Mesenchymal stem cell (in vitro differentiated cells and primary cell): ENCODE results near the gene LMF1.

ENCODE experiments used
- DNase-seq: peaks from one replicate; pipeline ENCODE4 v3.0.0-alpha.2; 2013
- H2AFZ ChIP-seq: one replicate; pipeline ENCODE4 v1.6.1; 2013; ENCODE audit warnings: low read depth, mild to moderate bottlenecking, control low read depth, inconsistent platforms, low read length, moderate library complexity
- H2AK5ac ChIP-seq: 2 replicates; pipeline ENCODE4 v1.6.1; 2013; ENCODE audit warnings: low read length, moderate library complexity, mild to moderate bottlenecking, inconsistent platforms; ENCODE audit not compliant: severe bottlenecking
- H2BK120ac ChIP-seq: one replicate; pipeline ENCODE4 v1.6.1; 2013; ENCODE audit warnings: low read depth, mild to moderate bottlenecking, inconsistent platforms, low read length, moderate library complexity
- H2BK12ac ChIP-seq, 2 experiments: one replicate each; pipeline ENCODE4 v1.6.1; 2013; ENCODE audit warnings: inconsistent platforms in 2 of 2, low read length in 2 of 2, mild to moderate bottlenecking in 2 of 2, moderate library complexity in 2 of 2, control low read depth in 1 of 2
- H2BK15ac ChIP-seq: one replicate; pipeline ENCODE4 v1.6.1; 2013; ENCODE audit warnings: mild to moderate bottlenecking, low read depth, inconsistent platforms; ENCODE audit not compliant: poor library complexity, severe bottlenecking
- H2BK5ac ChIP-seq: 2 replicates; pipeline ENCODE4 v1.6.1; 2013; ENCODE audit warnings: low read depth, mild to moderate bottlenecking, low read length, control low read depth, inconsistent platforms; ENCODE audit not compliant: poor library complexity, severe bottlenecking
- H3K14ac ChIP-seq, 2 experiments: one replicate each; pipeline ENCODE4 v1.6.1; 2013; ENCODE audit warnings: inconsistent platforms in 2 of 2, low read length in 2 of 2, control low read depth in 1 of 2, mild to moderate bottlenecking in 1 of 2, moderate library complexity in 1 of 2
- H3K18ac ChIP-seq, 2 experiments: one replicate each; pipeline ENCODE4 v1.6.1; 2013; ENCODE audit warnings: inconsistent platforms in 2 of 2, low read length in 2 of 2, control low read depth in 1 of 2, low read depth in 1 of 2, mild to moderate bottlenecking in 1 of 2
- H3K23ac ChIP-seq, 2 experiments: one replicate each; pipeline ENCODE4 v1.6.1; 2013; ENCODE audit warnings: inconsistent platforms in 2 of 2, low read length in 2 of 2, mild to moderate bottlenecking in 2 of 2, moderate library complexity in 2 of 2, control low read depth in 1 of 2
- H3K27ac ChIP-seq: 2 replicates; pipeline ENCODE4 v1.5.1; 2013; ENCODE audit warnings: mild to moderate bottlenecking, moderate library complexity, low read length, control low read depth, inconsistent platforms; ENCODE audit not compliant: poor library complexity, severe bottlenecking
- H3K27me3 ChIP-seq, 2 experiments: 2 replicates each; pipeline versions ENCODE4 v1.6.1 to v1.7.0; 2013; ENCODE audit warnings: low read length in 2 of 2, mild to moderate bottlenecking in 2 of 2, moderate library complexity in 2 of 2, control low read depth in 1 of 2, inconsistent platforms in 1 of 2; ENCODE audit not compliant: control insufficient read depth in 1 of 2, insufficient read depth in 1 of 2
- H3K36me3 ChIP-seq, 2 experiments: 2 replicates each; pipeline versions ENCODE4 v1.6.1 to v1.7.0; 2013; ENCODE audit warnings: low read length in 2 of 2, control low read depth in 1 of 2, inconsistent platforms in 1 of 2, low read depth in 1 of 2, mild to moderate bottlenecking in 1 of 2; ENCODE audit not compliant: insufficient read depth in 2 of 2, control insufficient read depth in 1 of 2
- H3K4ac ChIP-seq, 2 experiments: one replicate each; pipeline ENCODE4 v1.6.1; 2013; ENCODE audit warnings: inconsistent platforms in 2 of 2, low read length in 2 of 2, mild to moderate bottlenecking in 2 of 2, moderate library complexity in 2 of 2, control low read depth in 1 of 2, low read depth in 1 of 2
- H3K4me1 ChIP-seq: 2 replicates; pipeline ENCODE4 v1.6.1; 2013; ENCODE audit warnings: low read depth, low read length, control low read depth; ENCODE audit not compliant: control insufficient read depth, insufficient read depth
- H3K4me2 ChIP-seq: 2 replicates; pipeline ENCODE4 v1.6.1; 2013; ENCODE audit warnings: low read length, mild to moderate bottlenecking, inconsistent platforms; ENCODE audit not compliant: poor library complexity, severe bottlenecking
- H3K4me3 ChIP-seq, 2 experiments: 2 replicates each; pipeline versions ENCODE4 v1.5.1 to v1.7.0; 2013; ENCODE audit warnings: low read length in 2 of 2, mild to moderate bottlenecking in 2 of 2, control low read depth in 1 of 2, low read depth in 1 of 2; ENCODE audit not compliant: insufficient read depth in 1 of 2
- H3K79me1 ChIP-seq: replicated peaks from 2 replicates; pipeline ENCODE4 v1.6.1; 2013; ENCODE audit warnings: mild to moderate bottlenecking, control low read depth, low read length, inconsistent platforms; ENCODE audit not compliant: poor library complexity, severe bottlenecking
- H3K9ac ChIP-seq: 2 replicates; pipeline ENCODE4 v1.7.0; 2013; ENCODE audit warnings: mild to moderate bottlenecking, low read length, moderate library complexity
- H3K9me3 ChIP-seq: 2 replicates; pipeline ENCODE4 v1.7.0; 2013; ENCODE audit warnings: mild to moderate bottlenecking, low read length; ENCODE audit not compliant: control insufficient read depth
- H4K8ac ChIP-seq: one replicate; pipeline ENCODE4 v1.6.1; 2013; ENCODE audit warnings: inconsistent platforms, mild to moderate bottlenecking, low read length, moderate library complexity
- H4K91ac ChIP-seq: one replicate; pipeline ENCODE4 v1.6.1; 2013; ENCODE audit warnings: mild to moderate bottlenecking, low read length, inconsistent platforms
- WGBS: methylation state at CpG from one replicate; pipeline ENCODE4 v1.1.7; 2013; ENCODE audit warnings: mixed read lengths; 5-methylcytosine and 5-hydroxymethylcytosine counted together

Gene LMF1

GRCh38 chr16:931171-931570 is 39.6 kb downstream of the LMF1 start:
- Histone ChIP-seq H3K4me2 (no peak overlapping the region), H4K91ac (no peak overlapping the region), H3K4ac (no peak overlapping the region), H3K14ac (no peak overlapping the region), H3K36me3 (peaks cover 15 to 19% of the 10 kb centered on the region in 2 experiments), H4K8ac (no peak overlapping the region), H3K27ac (no peak overlapping the region), H3K27me3 (no peaks in the 10 kb centered on the region), H2BK5ac (no peak overlapping the region), H2AFZ (no peak overlapping the region), H3K4me3 (no peak overlapping the region), H3K79me1 (no peaks in the 10 kb centered on the region), H3K23ac (no peak overlapping the region), H2BK15ac (no peak overlapping the region), H2AK5ac (no peak overlapping the region), H3K4me1 (peaks cover 2% of the 10 kb centered on the region), H2BK12ac (no peak overlapping the region), H3K18ac (no peak overlapping the region), H2BK120ac (no peak overlapping the region), H3K9me3 (peaks cover 3% of the 10 kb centered on the region), H3K9ac (no peak overlapping the region)
- DNase-seq = no peak
- WGBS = 86% methylated on average over 21 of the region's 21 CpGs

GRCh38 chr16:930511-930910 is 40.3 kb downstream of the LMF1 start:
- Histone ChIP-seq H3K4ac (no peak overlapping the region), H3K4me1 (peaks cover 2% of the 10 kb centered on the region), H3K36me3 (peaks cover 19 to 20% of the 10 kb centered on the region in 2 experiments), H2AFZ (no peak overlapping the region), H3K9me3 (peaks cover 3% of the 10 kb centered on the region), H3K27ac (no peak overlapping the region), H2AK5ac (no peak overlapping the region), H3K18ac (no peak overlapping the region), H3K14ac (no peak overlapping the region), H2BK12ac (no peak overlapping the region), H3K4me3 (no peak overlapping the region), H3K9ac (no peak overlapping the region), H4K91ac (no peak overlapping the region), H2BK5ac (no peak overlapping the region), H2BK15ac (no peak overlapping the region), H3K27me3 (no peaks in the 10 kb centered on the region), H4K8ac (no peak overlapping the region), H3K4me2 (no peak overlapping the region), H3K79me1 (no peaks in the 10 kb centered on the region), H2BK120ac (no peak overlapping the region), H3K23ac (no peak overlapping the region)
- DNase-seq = no peak
- 90% methylated on average over 17 of the region's 17 CpGs for WGBS

DNA sequence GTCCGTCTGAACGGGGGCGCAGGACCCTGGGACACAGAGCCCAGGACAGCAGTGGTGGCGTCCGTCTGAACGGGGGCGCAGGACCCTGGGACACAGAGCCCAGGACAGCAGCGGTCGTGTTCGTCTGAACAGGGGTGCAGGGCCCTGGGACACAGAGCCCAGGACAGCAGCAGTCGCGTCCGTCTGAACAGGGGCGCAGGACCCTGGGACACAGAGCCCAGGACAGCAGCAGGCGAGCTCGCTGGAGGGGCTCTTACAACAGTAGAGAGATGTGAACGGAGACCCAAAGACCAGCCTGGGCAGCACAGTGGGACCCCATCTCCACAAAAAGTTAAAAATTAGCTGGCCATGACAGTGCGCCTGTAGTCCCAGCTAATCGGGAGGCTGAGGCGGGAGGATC is 40.7 kb downstream of the LMF1 start:
- Histone ChIP-seq H3K4me1 (peaks cover 2% of the 10 kb centered on the region), H3K9me3 (peaks cover 3% of the 10 kb centered on the region), H3K4ac (no peak overlapping the region), H3K79me1 (no peaks in the 10 kb centered on the region), H2BK15ac (no peak overlapping the region), H2AK5ac (no peak overlapping the region), H2BK120ac (no peak overlapping the region), H4K8ac (no peak overlapping the region), H3K14ac (no peak overlapping the region), H3K18ac (no peak overlapping the region), H3K27me3 (no peaks in the 10 kb centered on the region), H3K9ac (no peak overlapping the region), H3K27ac (no peak overlapping the region), H3K23ac (no peak overlapping the region), H3K4me3 (no peak overlapping the region), H4K91ac (no peak overlapping the region), H2AFZ (no peak overlapping the region), H2BK12ac (no peak overlapping the region), H3K36me3 (peaks cover 19 to 20% of the 10 kb centered on the region in 2 experiments), H2BK5ac (no peak overlapping the region), H3K4me2 (no peak overlapping the region)
- no peak for DNase-seq
- WGBS = 79% methylated on average over 15 of the region's 20 CpGs

GRCh38 chr16:929227-930073 is 41.3 kb downstream of the LMF1 start:
- Histone ChIP-seq H3K4me1 (peaks cover 2% of the 10 kb centered on the region), H3K27ac (no peak overlapping the region), H3K4me3 (no peak overlapping the region), H3K4ac (no peak overlapping the region), H4K91ac (no peak overlapping the region), H3K9me3 (peaks cover 3% of the 10 kb centered on the region), H3K18ac (no peak overlapping the region), H3K14ac (no peak overlapping the region), H4K8ac (no peak overlapping the region), H2AFZ (no peak overlapping the region), H3K23ac (no peak overlapping the region), H3K79me1 (no peaks in the 10 kb centered on the region), H3K4me2 (no peak overlapping the region), H3K27me3 (no peaks in the 10 kb centered on the region), H2BK120ac (no peak overlapping the region), H2BK12ac (no peak overlapping the region), H2BK5ac (no peak overlapping the region), H2AK5ac (no peak overlapping the region), H3K36me3 (peaks cover 19 to 20% of the 10 kb centered on the region in 2 experiments), H3K9ac (no peak overlapping the region), H2BK15ac (no peak overlapping the region)
- 93% methylated on average over 45 of the region's 45 CpGs for WGBS
- no peak for DNase-seq
